Measurements from ENCODE around the gene CDKAL1.

- TF ChIP-seq EZH2 (IDR thresholded peaks at IDR 0.05; ENCODE audit: borderline replicate concordance, low read depth, low read length, severe bottlenecking) (no peak), CTCF (IDR thresholded peaks at IDR 0.05; ENCODE audit: extremely low read depth in 1 of 2, insufficient read depth in 1 of 2, low read depth in 1 of 2, low read length in 2 of 2) (no peak), POLR2AphosphoS5 (IDR thresholded peaks at IDR 0.05; ENCODE audit: insufficient read depth, low read depth, low read length) (no peak), MAX (IDR thresholded peaks at IDR 0.05; ENCODE audit: insufficient read depth, insufficient read length) (no peak), POLR2A (IDR thresholded peaks at IDR 0.05; ENCODE audit: low read depth, low read length) (no peak), GATA2 (IDR thresholded peaks at IDR 0.05; ENCODE audit: insufficient read depth, insufficient read length, low read depth, low read length) (no peak), JUN (IDR thresholded peaks at IDR 0.05; ENCODE audit: borderline replicate concordance, insufficient read depth, insufficient read length, low read depth) (no peak), FOS (IDR thresholded peaks at IDR 0.05; ENCODE audit: borderline replicate concordance, insufficient read depth, low read length) (no peak)
These were observed 14.0 kb downstream of the CDKAL1 start for GRCh38 chr6:20548264-20548663.
